GF-D8 (cell line): Measurements from ENCODE around the gene MAP3K5.

Experiments
- DNase-seq: peaks from one replicate; lab custom pipeline; 2025; lab: John Stamatoyannopoulos, UW

MAP3K5 gene

GRCh38 chr6:136511926-136512325, 280.4 kb downstream of the MAP3K5 start:
- no peak for DNase-seq

GRCh38 chr6:136511397-136511796, 280.9 kb downstream of the MAP3K5 start:
- DNase-seq = no peak

DNA sequence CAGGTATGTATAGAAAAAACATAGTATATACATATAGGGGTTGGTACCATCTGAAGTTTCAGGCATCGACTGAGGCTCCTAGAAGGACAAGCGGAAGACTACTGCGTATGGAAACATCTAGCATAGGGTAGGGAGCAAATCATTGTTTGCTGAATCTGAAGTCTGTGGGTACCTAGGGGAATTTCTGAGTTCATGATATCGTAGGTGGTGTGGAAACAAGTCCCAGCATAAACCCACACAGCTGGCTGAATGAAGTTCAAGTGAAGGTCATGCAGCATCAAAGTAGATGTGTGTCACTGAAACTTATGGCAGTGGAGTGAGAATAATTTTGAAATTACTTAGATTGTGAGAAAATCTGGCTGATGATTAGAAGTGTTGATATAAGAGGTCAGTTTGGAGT, 281.5 kb downstream of the MAP3K5 start:
- DNase-seq = no peak

GRCh38 chr6:136510299-136510698, 282.0 kb downstream of the MAP3K5 start:
- DNase-seq = no peak

DNA sequence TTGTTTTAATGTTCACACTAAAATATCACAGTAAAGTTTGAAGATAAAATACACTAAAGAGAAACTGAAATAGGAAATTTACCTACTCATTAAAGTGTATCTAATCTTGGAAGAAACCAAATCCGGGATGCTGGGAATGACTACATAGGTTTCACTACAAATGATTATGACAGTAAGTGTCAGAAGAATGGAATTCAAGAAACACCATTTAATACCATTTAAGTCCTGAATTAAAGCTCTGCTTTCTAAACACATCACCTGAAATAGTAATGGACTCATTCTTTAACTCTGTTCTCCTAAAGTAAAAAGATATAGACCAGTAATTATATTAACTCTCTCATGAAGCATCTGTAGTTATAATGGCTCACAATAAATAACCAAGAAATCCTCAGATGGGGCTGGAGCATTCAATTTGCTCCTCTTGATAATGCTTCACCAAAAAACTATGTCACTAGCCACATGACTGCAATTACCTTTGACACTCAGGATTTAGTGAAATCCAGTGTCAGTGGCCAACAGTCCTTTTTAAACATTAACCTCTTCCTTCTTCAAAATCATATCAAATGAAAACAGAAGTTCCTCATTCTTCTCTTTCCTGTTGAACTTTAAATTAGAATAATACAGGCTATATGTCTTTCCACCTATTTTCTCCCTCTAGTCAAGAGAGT, 283.4 kb downstream of the MAP3K5 start:
- no peak for DNase-seq
